VCaP (cell line): Measurements from ENCODE around the gene GDE1.

Experiments used
- H3K27ac ChIP-seq: fragments of 450-650 bp; 2 replicates; pipeline ENCODE4 v1.5.1; 2017
- TF ChIP-seq, protein P1 (sequence below): fragments of 450-650 bp; conservative IDR thresholded peaks from 2 replicates; pipeline ENCODE4 v1.5.1; 2017; ENCODE audit warnings: mild to moderate bottlenecking, moderate library complexity

The GDE1 gene

DNA sequence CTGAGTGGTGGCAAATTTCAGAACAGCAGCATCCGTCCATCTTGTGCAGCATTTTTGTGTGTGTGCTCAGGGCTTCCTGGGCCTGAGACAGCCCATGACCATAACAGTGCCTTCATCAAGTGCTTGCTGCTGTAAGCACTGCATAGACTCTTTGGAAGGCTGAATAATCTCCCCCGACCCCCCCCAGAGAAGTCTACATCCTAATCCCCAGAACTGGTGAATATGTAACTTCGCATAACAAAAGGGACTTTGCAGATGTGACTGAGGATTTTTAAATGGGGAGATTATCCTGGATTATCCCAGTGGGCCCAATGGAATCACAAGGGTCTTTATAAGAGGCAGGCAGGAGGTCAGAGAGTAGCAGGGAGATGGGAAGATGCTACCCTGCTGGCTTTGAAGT lies 53.6 kb downstream of the GDE1 start:
- no peak overlapping the region for H3K27ac ChIP-seq
- TF ChIP-seq, protein P1, sequence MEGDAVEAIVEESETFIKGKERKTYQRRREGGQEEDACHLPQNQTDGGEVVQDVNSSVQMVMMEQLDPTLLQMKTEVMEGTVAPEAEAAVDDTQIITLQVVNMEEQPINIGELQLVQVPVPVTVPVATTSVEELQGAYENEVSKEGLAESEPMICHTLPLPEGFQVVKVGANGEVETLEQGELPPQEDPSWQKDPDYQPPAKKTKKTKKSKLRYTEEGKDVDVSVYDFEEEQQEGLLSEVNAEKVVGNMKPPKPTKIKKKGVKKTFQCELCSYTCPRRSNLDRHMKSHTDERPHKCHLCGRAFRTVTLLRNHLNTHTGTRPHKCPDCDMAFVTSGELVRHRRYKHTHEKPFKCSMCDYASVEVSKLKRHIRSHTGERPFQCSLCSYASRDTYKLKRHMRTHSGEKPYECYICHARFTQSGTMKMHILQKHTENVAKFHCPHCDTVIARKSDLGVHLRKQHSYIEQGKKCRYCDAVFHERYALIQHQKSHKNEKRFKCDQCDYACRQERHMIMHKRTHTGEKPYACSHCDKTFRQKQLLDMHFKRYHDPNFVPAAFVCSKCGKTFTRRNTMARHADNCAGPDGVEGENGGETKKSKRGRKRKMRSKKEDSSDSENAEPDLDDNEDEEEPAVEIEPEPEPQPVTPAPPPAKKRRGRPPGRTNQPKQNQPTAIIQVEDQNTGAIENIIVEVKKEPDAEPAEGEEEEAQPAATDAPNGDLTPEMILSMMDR: no peak

DNA sequence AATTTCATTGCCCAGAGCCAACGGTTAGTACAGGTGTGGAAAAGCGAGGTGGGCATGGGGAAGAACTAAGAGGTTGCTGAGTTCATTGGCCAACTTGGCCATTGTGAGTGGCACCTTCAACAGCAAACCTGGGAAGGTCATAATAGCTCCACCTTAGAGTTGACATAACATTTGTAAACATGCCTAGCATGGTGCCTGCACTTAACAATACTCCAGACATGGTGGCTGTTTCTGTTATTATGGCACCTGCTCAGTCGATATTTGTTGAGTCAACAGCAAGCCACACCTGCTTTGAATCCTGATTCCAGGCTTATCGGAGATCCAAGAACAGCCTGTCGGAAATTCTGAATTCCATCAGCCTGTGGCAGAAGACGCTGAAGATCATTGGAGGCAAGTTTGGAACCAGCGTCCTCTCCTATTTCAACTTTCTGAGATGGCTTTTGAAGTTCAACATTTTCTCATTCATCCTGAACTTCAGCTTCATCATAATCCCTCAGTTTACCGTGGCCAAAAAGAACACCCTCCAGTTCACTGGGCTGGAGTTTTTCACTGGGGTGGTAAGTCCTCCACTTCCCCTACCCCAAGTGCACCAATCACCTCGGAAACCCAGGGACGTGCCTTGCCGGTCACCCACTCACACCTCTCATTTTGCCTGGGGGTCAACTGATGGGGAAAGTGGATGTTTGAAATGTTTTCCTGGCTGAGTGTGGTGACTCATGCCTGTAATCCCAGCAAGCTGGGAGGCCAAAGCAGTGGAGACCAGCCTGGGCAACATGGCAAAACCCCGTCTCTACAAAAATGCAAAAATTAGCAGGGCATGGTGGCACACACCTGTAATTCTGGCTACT lies 58.2 kb downstream of the GDE1 start:
- TF ChIP-seq, protein P1: no peak
- H3K27ac ChIP-seq: no peak overlapping the region

DNA sequence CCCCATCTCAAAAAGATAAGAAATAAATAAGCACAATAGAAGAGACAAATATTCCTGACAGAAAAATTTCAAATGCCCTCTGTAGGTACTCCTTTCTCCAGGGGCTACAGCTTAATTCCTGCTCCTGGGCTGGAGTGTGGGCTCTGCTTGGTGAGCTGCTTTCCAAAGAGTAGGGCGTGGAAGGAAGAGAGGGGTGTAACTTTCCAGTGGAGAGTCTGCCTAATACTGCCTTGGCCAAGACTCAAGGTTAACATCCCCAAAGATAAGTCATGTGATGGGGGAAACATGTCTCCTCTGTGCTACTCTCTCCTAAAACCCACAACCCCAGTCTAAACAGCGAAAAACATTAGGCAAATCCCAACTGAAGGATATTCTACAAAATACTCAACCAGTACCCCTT lies 61.5 kb downstream of the GDE1 start:
- no peak overlapping the region for H3K27ac ChIP-seq
- TF ChIP-seq, protein P1: no peak

DNA sequence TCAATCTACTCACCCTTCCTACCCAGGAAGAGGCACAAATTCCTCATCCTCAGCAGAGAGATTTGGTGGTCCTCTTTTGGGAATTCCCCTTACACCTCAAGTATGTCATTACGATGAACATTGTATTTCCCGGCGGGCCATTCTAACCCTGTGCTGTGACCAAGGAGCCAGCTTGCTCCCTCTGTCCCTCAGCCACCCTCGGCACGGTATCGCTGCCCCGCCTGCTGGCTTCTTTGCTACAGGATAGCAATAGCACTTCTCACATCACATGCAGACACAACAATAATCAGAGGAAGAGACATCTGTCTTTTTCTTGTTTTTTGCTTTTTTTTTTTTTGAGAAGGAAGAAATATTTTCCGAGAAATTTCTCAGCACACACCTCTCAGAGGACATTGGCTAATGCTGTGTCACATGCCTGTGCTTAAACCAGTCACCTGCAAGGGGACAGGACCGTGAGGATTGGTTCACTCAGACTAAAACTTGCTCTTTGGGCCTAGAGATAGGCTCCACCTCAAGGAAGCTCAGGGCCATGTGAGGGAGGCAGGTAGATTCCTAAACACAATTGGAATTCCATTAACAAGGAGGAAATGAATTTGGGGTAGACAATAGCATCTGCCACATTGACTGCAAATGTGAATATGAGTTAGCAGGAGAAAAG lies 63.0 kb downstream of the GDE1 start:
- H3K27ac ChIP-seq: no peak overlapping the region
- TF ChIP-seq, protein P1: no peak
